ENCODE results near the gene KRT82. TPM values are rescaled to one million over a fixed set of nuclear protein-coding genes. Genes with fewer than 3 reads are reported as not detected.

Gene KRT82
- polyA plus RNA-seq, 1 of the 3 experiments (the other 2 are of a cell fraction), result not detected

DNA sequence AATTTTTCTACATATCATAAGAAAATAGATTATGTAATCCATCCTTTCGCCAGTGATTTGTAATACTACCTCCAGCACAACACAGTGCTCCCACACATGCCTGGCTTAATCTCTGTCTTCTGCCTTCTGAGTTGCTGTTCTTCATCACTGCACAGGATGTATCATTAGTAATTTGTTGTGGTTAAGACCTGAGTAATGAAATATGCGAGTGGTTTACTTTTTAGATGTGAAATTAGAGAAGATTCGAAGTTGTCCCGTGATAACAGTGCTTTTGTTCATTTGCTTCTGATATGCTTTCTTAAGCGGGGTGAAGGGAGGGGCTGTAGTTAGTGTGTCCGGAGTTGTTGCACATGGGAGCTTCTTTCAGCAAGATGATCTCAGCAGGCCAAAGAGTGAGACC, 56.9 kb downstream of the KRT82 start:
- CTCF ChIA-PET, result interaction anchor here (1.4 kb wide), 1 partner anchor 22 kb away, joined by 6 read pairs; no protein-coding TSS in a partner anchor

DNA sequence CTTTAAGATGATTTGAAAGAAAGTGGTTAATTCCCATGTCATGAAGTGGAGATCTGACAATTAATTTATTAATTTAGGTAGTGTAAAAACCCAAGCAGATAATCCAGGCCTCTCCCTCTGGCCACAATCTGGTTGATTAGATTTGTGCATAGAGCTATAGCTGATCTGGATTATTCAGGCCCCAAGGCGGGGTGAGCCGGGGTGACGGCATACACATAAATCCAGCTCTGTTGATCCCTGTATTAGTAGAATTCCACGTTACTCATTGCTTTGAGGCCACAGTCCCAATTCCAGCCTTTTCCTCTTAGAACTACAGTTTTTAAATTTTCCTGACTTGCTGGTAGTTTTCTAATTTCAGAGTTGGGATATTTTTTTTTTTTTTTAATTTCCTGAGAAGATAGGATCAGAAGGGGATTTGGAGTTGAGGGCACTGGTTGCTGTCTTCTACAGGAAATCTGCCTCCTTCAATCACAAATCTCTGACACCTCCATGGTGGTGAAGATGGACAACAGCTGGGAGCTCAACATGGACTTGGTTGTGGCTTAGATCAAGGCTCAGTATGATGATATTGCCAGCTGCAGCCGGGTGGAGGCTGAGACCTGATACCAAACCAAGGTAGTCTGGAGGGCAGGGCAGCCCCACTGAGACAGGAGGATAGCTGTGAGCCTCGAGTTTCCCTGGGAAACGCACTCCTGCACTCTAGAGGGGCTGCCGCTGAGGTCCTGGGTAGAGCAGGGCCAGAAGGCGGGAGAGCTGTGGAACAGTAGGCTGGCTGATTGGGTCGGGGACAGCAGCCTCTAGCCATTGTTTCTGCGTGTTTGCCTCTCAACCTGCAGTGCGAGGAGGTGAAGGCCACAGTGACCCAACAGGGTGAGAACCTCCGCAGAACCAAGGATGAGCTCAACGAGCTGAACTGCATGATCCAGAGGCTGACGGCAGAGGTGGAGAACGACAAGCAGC, 58.3 kb downstream of the KRT82 start:
- H3K27me3 ChIP-seq (ENCODE audit: insufficient read depth), result peaks cover 21% of the 10 kb centered on the region
- H3K9ac ChIP-seq, result no peak overlapping the region
- CTCF ChIA-PET, result interaction anchor here (0.8 to 1.4 kb wide), 3 partner anchors 20 to 518 kb away, joined by 3 to 5 read pairs (median 3); no protein-coding TSS in a partner anchor

More for the DNA sequence above, 56.9 kb downstream of the KRT82 start:
- Histone ChIP-seq H3K4me1 (ENCODE audit: control insufficient read depth in 1 of 2, insufficient read depth in 2 of 2, low read depth in 1 of 2, low read length in 1 of 2) (no peaks in the 10 kb centered on the region; a peak in 1 of 4 replicates), H3K4me3 (ENCODE audit: low read depth in 2 of 2, low read length in 1 of 2) (no peak overlapping the region), H3K4me2 (no peak overlapping the region), H3F3A (replicated peaks; ENCODE audit: insufficient read depth) (no peaks in the 10 kb centered on the region), H2AFZ (ENCODE audit: low read depth) (no peak overlapping the region), H3K36me3 (replicated peaks in 1 of 2; ENCODE audit: control insufficient read depth in 1 of 2, insufficient read depth in 2 of 2, low read length in 1 of 2) (no peaks in the 10 kb centered on the region), H3K27me3 (ENCODE audit: insufficient read depth) (peaks cover 25% of the 10 kb centered on the region), H3K79me2 (ENCODE audit: insufficient read depth) (no peaks in the 10 kb centered on the region), H3K9ac (no peak overlapping the region), H4K20me1 (ENCODE audit: insufficient read depth) (no peaks in the 10 kb centered on the region), H3K9me2 (no peaks in the 10 kb centered on the region), H3K27ac (ENCODE audit: low read depth in 2 of 2, low read length in 1 of 2) (no peak overlapping the region), H3K9me3 (no peaks in the 10 kb centered on the region)
- whole genome bisulfite sequencing (ENCODE audit: low lambda C conversion rate), result 27% methylated on average over 6 of the region's 6 CpGs
- TF ChIP-seq GATA2 (CRISPR knock-in tag; IDR thresholded peaks at IDR 0.05) (no peak), YY1 (IDR thresholded peaks at IDR 0.05; ENCODE audit: low read depth) (no peak), TCF12 (IDR thresholded peaks at IDR 0.05) (peak; percentile 52; the same call in 1 of the 2 replicates)
- TF ChIP-seq, protein P1, sequence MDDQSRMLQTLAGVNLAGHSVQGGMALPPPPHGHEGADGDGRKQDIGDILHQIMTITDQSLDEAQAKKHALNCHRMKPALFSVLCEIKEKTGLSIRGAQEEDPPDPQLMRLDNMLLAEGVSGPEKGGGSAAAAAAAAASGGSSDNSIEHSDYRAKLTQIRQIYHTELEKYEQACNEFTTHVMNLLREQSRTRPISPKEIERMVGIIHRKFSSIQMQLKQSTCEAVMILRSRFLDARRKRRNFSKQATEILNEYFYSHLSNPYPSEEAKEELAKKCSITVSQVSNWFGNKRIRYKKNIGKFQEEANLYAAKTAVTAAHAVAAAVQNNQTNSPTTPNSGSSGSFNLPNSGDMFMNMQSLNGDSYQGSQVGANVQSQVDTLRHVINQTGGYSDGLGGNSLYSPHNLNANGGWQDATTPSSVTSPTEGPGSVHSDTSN (IDR thresholded peaks at IDR 0.05), result peak; percentile 23; the same call in 1 of the 2 replicates
- TF ChIP-seq, protein P2, sequence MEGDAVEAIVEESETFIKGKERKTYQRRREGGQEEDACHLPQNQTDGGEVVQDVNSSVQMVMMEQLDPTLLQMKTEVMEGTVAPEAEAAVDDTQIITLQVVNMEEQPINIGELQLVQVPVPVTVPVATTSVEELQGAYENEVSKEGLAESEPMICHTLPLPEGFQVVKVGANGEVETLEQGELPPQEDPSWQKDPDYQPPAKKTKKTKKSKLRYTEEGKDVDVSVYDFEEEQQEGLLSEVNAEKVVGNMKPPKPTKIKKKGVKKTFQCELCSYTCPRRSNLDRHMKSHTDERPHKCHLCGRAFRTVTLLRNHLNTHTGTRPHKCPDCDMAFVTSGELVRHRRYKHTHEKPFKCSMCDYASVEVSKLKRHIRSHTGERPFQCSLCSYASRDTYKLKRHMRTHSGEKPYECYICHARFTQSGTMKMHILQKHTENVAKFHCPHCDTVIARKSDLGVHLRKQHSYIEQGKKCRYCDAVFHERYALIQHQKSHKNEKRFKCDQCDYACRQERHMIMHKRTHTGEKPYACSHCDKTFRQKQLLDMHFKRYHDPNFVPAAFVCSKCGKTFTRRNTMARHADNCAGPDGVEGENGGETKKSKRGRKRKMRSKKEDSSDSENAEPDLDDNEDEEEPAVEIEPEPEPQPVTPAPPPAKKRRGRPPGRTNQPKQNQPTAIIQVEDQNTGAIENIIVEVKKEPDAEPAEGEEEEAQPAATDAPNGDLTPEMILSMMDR (IDR thresholded peaks at IDR 0.05), result no peak
- DNase-seq, result no peak
- POLR2A ChIA-PET, result no interaction called here

More for the DNA sequence above, 58.3 kb downstream of the KRT82 start:
- no peak for TF ChIP-seq SMC3 (IDR thresholded peaks at IDR 0.05; ENCODE audit: low read depth, low read length)
- TF ChIP-seq, protein P2 (IDR thresholded peaks at IDR 0.05), result no peak
- TF ChIP-seq, protein P3, sequence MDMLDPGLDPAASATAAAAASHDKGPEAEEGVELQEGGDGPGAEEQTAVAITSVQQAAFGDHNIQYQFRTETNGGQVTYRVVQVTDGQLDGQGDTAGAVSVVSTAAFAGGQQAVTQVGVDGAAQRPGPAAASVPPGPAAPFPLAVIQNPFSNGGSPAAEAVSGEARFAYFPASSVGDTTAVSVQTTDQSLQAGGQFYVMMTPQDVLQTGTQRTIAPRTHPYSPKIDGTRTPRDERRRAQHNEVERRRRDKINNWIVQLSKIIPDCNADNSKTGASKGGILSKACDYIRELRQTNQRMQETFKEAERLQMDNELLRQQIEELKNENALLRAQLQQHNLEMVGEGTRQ (IDR thresholded peaks at IDR 0.05; ENCODE audit: borderline replicate concordance, low read depth, low read length), result no peak
- no peak for TF ChIP-seq EZH2phosphoT487 (IDR thresholded peaks at IDR 0.05; ENCODE audit: borderline replicate concordance, low read depth)
- TF ChIP-seq TEAD4 (IDR thresholded peaks at IDR 0.05; ENCODE audit: borderline replicate concordance, insufficient read depth), result no peak
- TF ChIP-seq JUND (IDR thresholded peaks at IDR 0.05), result no peak
- POLR2A ChIA-PET, result no interaction called here
- H3K4me2 ChIP-seq, result no peak overlapping the region
- no peak for DNase-seq
- no peaks in the 10 kb centered on the region for H4K20me1 ChIP-seq (ENCODE audit: insufficient read depth)
- no peaks in the 10 kb centered on the region for H3K9me2 ChIP-seq
- H2AFZ ChIP-seq (ENCODE audit: low read depth), result no peak overlapping the region
- no peak overlapping the region for H3K27ac ChIP-seq (ENCODE audit: low read depth in 2 of 2, low read length in 1 of 2)
- H3F3A ChIP-seq (replicated peaks; ENCODE audit: insufficient read depth), result no peaks in the 10 kb centered on the region
- H3K79me2 ChIP-seq (ENCODE audit: insufficient read depth), result no peaks in the 10 kb centered on the region
- no peaks in the 10 kb centered on the region for H3K9me3 ChIP-seq
- H3K4me3 ChIP-seq (ENCODE audit: low read depth in 2 of 2, low read length in 1 of 2), result no peak overlapping the region
- H3K36me3 ChIP-seq (replicated peaks in 1 of 2; ENCODE audit: control insufficient read depth in 1 of 2, insufficient read depth in 2 of 2, low read length in 1 of 2), result no peaks in the 10 kb centered on the region
- no peaks in the 10 kb centered on the region for H3K4me1 ChIP-seq (ENCODE audit: control insufficient read depth in 1 of 2, insufficient read depth in 2 of 2, low read depth in 1 of 2, low read length in 1 of 2)
- 56% methylated on average over 11 of the region's 16 CpGs for WGBS (ENCODE audit: low lambda C conversion rate)

All from SK-N-SH (cell line).